ENCODE measurements around the gene CERKL.
"Not testable (repeated sequence)": the region's sequence is repeated elsewhere in the genome, so short reads cannot be mapped to it uniquely, and the experiment has no call there.

CERKL gene

DNA sequence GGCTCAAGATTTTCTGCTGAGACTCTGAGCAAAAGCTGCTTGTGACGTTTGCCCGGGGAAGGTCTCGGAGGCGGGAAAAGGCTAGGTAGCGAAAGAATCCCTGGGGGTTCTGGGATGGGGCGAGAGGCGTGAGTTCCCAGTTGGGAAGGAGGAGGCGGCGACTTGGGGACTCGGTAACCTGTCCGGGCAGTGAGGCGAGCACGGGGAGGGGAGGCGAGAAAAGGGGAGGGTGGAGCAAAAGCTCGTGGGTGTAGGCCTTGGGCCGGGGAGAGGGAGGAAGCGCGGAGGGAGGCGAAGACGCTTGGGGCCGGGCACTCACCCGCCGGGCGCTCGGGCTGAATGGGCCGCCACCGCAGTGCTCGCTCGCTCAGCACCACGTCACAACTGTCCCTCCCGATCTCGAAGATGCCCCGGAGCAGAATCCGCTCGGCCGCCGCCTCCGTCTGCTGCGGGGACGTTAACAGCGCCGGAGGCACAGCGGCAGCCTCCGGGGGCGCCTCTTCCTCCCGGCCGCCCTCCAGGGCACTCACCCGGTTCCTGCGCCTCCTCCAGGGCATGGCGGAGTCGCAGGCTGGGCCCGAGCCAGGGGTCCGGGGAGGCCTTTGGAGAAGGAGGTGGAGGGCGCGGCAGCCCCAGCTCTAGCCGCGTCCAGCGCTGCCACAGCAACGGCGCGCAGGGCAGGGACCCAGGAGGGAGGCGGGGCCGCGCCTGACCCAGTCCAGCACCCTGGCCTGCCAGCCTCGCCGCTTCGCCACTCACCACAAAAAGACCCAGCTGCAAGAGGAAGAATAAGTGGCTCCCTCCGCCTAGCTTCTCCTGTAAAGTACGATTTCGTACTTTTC is at the start of gene CERKL:
CERKL (minus strand) TSS at position 656 of the 842 bp plus-strand sequence; CDS start at position 557, 99 bp downstream.
- peak; percentile 97 for DNase-seq

DNA sequence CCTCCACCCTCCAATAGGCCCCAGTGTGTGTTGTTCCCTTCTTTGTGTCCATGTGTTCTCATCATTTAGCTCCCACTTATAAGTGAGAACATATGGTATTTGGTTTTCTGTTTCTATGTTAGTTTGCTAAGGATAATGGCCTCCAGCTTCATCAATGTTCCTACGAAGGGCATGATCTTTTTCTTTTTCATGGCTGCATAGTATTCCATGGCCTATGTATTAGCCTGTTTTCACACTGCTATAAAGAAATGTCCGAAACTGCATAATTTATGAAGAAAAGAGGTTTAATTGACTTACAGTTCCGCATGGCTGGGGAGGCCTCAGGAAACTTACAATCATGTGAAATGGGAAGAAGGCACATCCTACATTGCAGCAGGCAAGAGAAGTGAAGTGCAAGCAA is 45.6 kb upstream of the CERKL start:
- DNase-seq, result not testable (repeated sequence)

DNA sequence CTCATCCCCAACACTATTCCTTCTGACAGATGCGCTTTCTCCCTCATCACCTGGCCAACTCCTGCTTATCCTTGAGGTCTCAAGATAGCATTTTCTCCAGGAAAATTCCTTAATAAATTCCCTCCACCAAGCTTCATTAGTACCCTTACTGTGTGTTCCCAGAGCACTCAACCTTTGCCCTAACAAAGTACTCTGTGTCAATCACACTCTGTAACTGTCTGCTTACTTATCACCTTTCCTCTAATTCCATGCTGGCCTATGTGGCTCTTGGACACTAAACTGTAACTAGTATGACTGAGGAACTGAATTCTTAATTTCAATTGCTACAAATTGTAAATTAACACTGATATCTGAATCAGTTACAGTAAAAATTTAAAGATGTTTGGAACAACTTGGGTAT is 41.3 kb upstream of the CERKL start:
- no peak for DNase-seq

GRCh38 chr2:181697571-181697970 is 40.7 kb upstream of the CERKL start:
- DNase-seq, result no peak

DNA sequence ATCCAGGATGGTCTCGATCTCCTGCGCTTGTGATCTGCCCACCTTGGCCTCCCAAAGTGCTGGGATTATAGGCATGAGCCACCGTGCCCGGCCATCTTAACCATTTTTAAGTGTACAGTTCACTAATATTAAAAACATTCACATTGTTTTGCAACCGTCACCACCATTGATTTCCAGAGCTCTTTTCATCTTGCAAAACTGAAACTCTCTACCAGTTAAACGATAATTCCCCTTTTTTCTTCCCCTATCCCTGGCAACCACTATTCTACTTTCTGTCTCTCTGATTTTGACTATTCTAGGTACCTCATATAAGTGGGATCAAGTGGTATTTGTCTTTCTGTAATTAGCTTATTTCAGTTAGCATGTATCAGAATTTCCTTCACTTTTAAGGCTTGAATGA is 40.2 kb upstream of the CERKL start:
- no peak for DNase-seq

GRCh38 chr2:181694271-181694670 is 37.4 kb upstream of the CERKL start:
- peak; percentile 53 for DNase-seq

GRCh38 chr2:181690860-181691259 is 34.0 kb upstream of the CERKL start:
- DNase-seq, result no peak

DNA sequence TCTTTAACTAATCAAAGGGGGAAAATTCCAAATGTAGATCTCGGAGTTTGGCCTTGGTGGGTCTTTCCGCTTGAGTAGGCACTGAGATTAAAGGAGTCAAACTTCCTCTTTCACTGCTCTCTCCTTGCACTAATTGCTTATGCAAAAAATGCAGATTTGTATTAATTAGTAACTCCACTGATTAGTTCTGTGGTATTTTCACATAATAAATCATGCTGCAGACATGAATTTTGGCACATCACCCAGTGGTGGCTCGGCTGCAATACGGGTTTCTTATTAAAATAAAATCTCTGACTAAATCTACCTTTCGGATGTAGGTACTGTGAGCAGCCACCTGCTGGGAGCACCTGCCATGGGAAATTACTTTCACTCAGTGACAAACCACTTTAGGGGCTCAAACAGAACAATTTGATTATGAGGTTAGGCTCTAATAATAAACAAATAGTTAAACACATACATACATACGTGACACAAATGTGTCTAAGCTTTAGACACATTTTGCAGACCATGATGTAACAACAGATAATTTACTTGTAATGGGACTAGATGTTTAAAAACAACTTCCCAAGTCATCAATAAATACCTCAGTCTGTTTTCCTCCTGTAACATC is 29.8 kb upstream of the CERKL start:
- peak; percentile 68 for DNase-seq

DNA sequence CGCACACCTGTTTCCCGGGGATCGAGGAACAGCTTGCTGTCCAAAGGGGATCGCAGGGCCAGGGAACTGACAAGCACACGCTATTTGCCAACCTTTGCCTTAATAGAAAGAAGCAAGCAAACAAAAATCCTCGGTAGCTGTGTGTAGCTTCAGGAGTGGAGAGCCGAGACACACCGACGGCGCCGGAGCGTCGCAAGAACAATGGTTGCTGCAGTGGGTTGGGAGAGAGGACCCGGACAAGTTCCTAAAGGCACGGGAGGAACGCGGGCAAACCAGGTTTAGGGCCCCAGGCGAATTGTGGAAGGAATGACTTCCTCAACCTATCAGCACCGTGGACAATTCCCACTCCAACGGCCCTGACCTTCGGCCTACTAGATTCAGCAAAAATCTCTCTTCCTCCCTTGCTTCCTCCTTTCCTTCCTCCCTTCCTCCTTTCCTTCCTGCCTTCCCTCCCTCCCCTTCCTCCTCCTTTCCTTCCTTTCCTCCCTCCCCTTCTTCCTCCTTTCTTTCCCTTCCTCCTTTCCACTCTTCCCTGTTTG is 28.3 kb upstream of the CERKL start:
- DNase-seq, result no peak

DNA sequence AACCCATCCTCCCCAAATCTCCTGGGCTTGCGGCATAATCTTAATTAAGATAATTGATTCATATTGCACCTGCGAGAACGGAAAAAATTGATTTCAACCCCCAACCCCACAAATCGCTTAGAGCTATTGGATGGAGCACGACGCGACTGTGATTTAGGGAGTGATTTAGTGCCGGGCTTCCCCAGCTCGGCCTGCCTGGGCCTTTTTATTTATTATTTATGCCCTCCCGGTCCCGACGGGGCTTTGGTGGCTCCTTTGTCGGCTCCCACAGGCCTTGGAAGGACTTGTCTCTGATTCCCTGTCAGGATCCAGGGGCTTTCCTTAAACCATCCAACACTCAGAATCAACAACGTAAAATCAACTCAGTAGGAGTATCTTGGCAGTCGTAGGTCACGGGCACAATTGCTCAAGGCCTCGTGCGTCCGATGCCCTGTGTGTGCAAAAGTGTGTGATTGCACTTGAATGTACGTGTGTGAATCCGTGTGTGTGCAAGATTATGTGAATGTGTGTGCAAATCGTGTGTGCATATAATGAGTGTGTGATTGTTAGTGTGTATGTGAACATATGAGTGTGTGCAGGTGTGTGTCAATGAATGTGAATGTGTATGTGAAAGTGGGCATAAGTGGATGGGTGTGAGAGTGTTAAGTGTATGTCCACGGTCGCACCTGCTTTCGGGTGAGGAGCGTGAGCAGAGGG is 27.7 kb upstream of the CERKL start:
- DNase-seq, result no peak

DNA sequence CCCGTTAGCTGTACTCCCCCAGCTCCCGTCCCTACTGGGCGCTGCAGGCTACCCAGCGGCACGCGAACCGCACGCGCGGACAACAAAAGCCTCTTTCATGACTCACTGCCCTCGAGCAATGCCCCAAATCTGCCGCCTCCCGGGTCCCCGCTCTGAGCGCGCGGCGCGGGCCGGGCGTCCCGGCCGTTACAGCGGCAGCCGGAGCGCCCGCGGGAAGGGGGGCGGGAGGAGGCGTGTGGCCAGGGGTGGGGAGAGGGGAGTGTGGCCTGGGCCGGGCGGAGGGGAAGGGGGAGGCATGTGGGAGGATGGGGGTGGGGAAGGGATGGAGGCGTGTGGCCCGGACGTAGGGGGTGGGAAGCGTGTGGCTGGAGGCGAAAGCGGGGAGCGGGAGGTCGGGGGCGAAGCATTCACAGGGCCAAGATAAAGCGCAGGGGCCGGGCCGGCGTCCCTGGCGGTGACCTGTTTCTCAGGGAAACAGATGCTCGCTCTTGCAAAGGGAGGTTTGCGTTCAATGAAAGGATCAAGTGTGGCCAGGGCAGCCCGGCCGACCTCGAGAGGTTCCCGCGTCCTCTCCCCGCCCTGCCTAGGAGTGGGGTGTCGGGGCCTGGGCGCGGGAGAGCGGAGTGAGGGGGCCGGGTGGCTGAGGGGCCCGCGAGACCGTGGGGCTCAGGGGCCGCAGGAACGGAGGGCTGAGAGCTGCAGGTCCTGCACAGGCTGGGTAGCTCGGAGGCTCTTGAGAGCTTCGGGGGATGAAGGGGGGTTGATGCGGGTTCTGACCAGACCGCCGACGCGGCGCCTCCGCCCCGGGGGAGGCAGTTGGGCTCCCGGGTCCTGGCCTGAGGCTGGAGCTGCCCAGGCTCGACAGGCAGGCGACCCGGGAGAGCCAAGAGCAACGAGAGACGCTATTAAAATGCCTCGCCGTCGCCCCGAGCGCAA is 26.9 kb upstream of the CERKL start:
- no peak for DNase-seq

DNA sequence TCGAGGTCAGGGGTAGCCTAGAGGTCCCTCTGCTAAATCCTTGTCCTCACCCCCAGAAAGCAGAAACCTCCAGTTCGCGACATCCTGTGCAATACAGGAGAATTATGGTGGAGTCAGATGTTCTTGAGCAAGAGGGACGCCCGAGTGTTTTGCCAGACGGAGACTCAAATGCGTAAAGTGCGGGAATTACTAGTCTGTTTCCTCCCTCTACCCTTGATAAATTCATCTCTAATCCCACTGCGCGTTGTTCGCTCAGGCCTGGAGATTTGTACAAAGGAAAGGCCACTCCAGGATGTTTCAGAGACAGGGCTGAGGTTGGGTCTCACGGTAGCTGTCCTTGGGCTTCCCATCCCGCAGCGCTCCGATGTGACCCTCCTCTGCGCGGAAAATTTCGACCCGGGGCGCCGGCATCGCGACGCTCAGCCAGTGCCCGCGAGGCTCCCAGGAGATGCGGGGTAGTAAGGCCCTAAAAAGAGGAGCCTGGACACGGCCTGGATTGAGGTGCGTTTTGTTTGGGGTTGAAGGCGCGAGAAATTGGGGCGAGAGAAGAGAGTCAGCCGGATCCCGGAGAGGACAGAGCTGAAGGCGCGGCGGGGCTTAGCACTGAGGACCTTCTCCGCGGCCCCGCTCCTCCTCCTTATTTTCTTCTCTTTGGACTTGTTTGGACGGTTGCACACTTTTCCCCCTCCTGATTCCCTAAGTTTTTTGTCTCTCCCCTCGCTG is 26.1 kb upstream of the CERKL start:
- DNase-seq, result no peak

DNA sequence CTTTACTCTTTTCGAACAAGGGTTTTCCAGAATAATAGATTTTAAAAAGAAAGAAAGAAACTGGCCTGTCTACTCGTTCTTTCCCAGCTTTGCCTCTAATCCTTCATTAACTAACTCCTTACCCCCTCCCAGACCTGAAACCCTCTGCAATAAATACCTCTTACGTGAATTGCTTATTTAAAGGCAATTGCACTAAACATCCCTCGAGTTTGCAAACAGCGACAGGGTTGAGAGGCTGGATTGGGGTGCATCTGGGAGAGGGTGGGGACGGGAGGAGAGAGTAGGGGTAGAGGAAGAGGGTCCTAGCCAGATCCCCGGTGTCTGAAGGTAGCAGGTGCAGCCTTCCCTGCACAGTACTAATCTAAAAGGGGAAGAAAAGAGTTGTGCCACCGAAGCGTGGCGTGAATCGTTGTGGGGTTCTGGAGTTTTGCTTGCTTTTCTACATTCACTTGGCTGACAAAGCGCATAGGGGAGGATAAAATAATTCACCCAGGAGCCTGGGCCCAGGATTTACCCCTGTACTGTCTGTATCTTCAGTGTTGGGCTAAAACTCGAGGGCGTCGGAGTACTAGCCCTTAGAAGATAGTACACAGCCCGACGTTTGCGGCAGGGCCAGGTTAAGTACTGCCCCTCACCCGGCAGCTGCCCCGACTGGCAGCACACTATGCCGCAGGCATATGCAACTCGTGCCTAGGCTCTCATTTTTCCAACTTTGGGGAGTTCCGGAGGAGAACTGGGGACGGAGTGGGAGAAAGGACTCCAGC is 25.3 kb upstream of the CERKL start:
- DNase-seq, result no peak

DNA sequence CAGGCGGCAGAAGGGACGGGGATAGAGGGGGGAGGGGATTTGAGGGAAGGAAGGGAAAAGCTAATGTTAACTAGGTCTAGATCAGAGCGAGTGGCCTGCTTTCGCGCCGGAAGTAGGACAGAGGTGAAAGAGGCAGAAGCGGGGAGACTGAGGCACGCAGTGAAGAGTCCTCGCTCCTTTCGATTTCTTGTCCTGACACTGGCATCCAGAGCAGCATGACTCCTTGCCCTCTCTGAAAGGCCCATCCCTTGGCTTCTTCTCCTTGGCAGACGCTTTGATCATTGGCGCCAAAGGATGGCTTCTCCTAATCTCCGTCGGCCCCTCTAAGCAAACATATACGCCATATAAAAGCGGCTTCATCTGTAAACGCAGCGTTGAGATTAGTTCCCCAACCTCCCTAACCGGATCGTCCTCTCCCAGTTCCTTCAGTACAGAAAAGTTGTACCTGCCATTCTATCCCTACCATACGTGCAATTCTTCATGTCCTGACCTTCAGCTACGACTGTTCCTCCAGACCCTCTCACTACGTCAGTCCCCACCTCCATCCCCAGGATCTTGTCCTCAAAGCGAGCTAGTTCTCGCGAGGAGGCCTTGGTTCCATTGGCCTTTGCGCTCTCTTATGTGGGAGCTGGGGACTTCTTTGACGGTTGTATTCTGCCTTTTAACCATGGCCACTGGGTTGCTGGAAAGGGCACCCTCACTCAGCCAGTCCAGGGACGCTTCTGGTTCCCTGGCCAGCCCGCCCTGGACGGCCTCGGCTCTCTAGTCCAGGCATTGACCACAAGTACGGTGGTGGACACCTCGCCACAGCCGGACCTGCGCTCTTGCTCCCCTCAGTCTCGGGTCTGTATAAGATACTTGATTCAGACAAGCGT is 24.3 kb upstream of the CERKL start:
- no peak for DNase-seq

GRCh38 chr2:181680055-181680936 is 23.4 kb upstream of the CERKL start, which contains the start of gene NEUROD1:
Gene NEUROD1, minus strand, starts transcription at chr2:181680517. Its CDS starts 1,657 bp downstream, at chr2:181678860.
- no peak for DNase-seq

GRCh38 chr2:181679544-181679979 is 22.7 kb upstream of the CERKL start:
- no peak for DNase-seq

DNA sequence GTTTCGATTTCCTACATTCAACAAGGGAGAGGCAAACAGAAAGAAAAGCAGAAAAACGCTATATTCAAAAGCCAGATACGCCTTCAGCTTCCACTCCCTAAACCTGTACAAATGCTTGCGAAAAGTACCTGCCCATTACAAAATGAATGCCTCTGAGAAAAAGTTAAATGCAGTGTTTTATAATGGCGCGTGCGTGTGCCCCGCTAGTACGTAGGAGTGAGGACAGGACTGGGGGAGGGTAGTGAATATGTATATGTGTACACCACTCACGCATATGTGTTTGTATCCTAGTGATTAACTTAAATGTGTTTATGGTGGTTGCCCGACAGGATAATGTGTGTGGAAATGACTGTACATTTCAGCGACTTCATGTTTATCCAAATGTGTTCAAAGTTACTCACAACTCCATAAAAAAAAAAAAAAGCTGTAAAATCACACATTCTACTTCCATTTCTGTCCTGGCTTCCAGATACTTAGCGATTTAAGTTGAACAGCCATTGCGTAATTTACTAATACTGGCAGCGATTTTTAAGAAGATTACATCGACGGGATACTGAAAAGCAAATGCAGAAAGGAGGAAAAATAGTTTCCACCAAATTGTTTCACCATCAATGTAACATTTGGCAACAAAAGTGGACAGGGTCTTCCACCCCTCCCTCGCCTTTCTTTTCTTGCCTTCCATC is 22.1 kb upstream of the CERKL start:
- DNase-seq, result no peak
